ENCODE measurements around the gene OSGEP. TPM values are rescaled to one million over a fixed set of nuclear protein-coding genes. Genes with fewer than 3 reads are reported as not detected.

The OSGEP gene
- total RNA-seq, 2 experiments from 2014 or later, result 49.2 to 52.9 TPM

GRCh38 chr14:20440465-20440864, 14.1 kb downstream of the OSGEP start:
- Histone ChIP-seq H3K9me3 (ENCODE audit: control insufficient read depth in 1 of 2, insufficient read depth in 1 of 2, low read length in 2 of 2) (no peaks in the 10 kb centered on the region), H3K27me3 (ENCODE audit: control insufficient read depth in 1 of 2, insufficient read depth in 2 of 2, low read length in 2 of 2) (no peaks in the 10 kb centered on the region), H3K4me3 (ENCODE audit: low read length) (no peak overlapping the region), H3K27ac (ENCODE audit: low read depth in 1 of 2, low read length in 2 of 2) (no peak overlapping the region), H3K36me3 (ENCODE audit: insufficient read depth, low read length) (peaks cover 2% of the 10 kb centered on the region), H3K4me1 (ENCODE audit: insufficient read depth, low read length) (peaks cover 21% of the 10 kb centered on the region)
- intact Hi-C loops (cut with DNase I, micrococcal nuclease), result no loop called here
- no peak for TF ChIP-seq CTCF (IDR thresholded peaks at IDR 0.05)
- H3K36me3 Mint-ChIP-seq (ENCODE audit: low read depth), result no peaks in the 10 kb centered on the region
- H3K27ac Mint-ChIP-seq, result peak overlapping the region; percentile 85
- ATAC-seq (ENCODE audit: poor library complexity), result no peak
- no peaks in the 10 kb centered on the region for H3K9me3 Mint-ChIP-seq
- no peaks in the 10 kb centered on the region for H3K27me3 Mint-ChIP-seq
- DNase-seq, result no peak
- peaks cover 22% of the 10 kb centered on the region for H3K4me1 Mint-ChIP-seq (ENCODE audit: low read depth)
- CTCF ChIA-PET, result no interaction called here
- POLR2A ChIA-PET, result interaction anchor here (1.1 to 1.4 kb wide), 2 partner anchors 14 to 21 kb away, joined by 4 read pairs; partner anchors contain the start of genes APEX1, OSGEP and PIP4P1
- H3K4me3 Mint-ChIP-seq, result no peak overlapping the region

- ATAC-seq (ENCODE audit: poor library complexity), result no peak
- no peak overlapping the region for H3K27ac Mint-ChIP-seq
- H3K4me1 Mint-ChIP-seq (ENCODE audit: low read depth), result peaks cover 22% of the 10 kb centered on the region
- Histone ChIP-seq H3K4me1 (ENCODE audit: insufficient read depth, low read length) (peaks cover 21% of the 10 kb centered on the region), H3K4me3 (ENCODE audit: low read length) (no peak overlapping the region), H3K36me3 (ENCODE audit: insufficient read depth, low read length) (no peaks in the 10 kb centered on the region), H3K9me3 (ENCODE audit: control insufficient read depth in 1 of 2, insufficient read depth in 1 of 2, low read length in 2 of 2) (no peaks in the 10 kb centered on the region), H3K27ac (ENCODE audit: low read depth in 1 of 2, low read length in 2 of 2) (no peak overlapping the region), H3K27me3 (ENCODE audit: control insufficient read depth in 1 of 2, insufficient read depth in 2 of 2, low read length in 2 of 2) (no peaks in the 10 kb centered on the region)
- CTCF ChIA-PET, result no interaction called here
- TF ChIP-seq CTCF (IDR thresholded peaks at IDR 0.05), result no peak
- no peaks in the 10 kb centered on the region for H3K36me3 Mint-ChIP-seq (ENCODE audit: low read depth)
- no peak for DNase-seq
- H3K27me3 Mint-ChIP-seq, result no peaks in the 10 kb centered on the region
- intact Hi-C loops (cut with DNase I, micrococcal nuclease), result no loop called here
- POLR2A ChIA-PET, result no interaction called here
- no peaks in the 10 kb centered on the region for H3K9me3 Mint-ChIP-seq
- H3K4me3 Mint-ChIP-seq, result no peak overlapping the region
Measured at GRCh38 chr14:20438664-20439063, 15.9 kb downstream of the OSGEP start.

GRCh38 chr14:20436363-20436755, 18.3 kb downstream of the OSGEP start:
- H3K4me1 Mint-ChIP-seq (ENCODE audit: low read depth), result peaks cover 14% of the 10 kb centered on the region
- no peak for ATAC-seq (ENCODE audit: poor library complexity)
- no peaks in the 10 kb centered on the region for H3K27me3 ChIP-seq (ENCODE audit: control insufficient read depth in 1 of 2, insufficient read depth in 2 of 2, low read length in 2 of 2)
- TF ChIP-seq CTCF (IDR thresholded peaks at IDR 0.05), result no peak
- H3K27ac Mint-ChIP-seq, result no peak overlapping the region
- ChIA-PET POLR2A (no interaction called here), CTCF (no interaction called here)
- H3K36me3 ChIP-seq (ENCODE audit: insufficient read depth, low read length), result no peaks in the 10 kb centered on the region
- H3K4me3 ChIP-seq (ENCODE audit: low read length), result no peak overlapping the region
- intact Hi-C loops (cut with DNase I, micrococcal nuclease), result no loop called here
- no peak overlapping the region for H3K4me3 Mint-ChIP-seq
- peaks cover 14% of the 10 kb centered on the region for H3K4me1 ChIP-seq (ENCODE audit: insufficient read depth, low read length)
- DNase-seq, result no peak
- no peaks in the 10 kb centered on the region for H3K27me3 Mint-ChIP-seq
- no peaks in the 10 kb centered on the region for H3K36me3 Mint-ChIP-seq (ENCODE audit: low read depth)
- no peak overlapping the region for H3K27ac ChIP-seq (ENCODE audit: low read depth in 1 of 2, low read length in 2 of 2)
- no peaks in the 10 kb centered on the region for H3K9me3 Mint-ChIP-seq
- no peaks in the 10 kb centered on the region for H3K9me3 ChIP-seq (ENCODE audit: control insufficient read depth in 1 of 2, insufficient read depth in 1 of 2, low read length in 2 of 2)

All from CD4-positive, alpha-beta T cell (primary cell).